ENCODE measurements around the gene PDE11A.
"Not testable (repeated sequence)": the region's sequence is repeated elsewhere in the genome, so short reads cannot be mapped to it uniquely, and the experiment has no call there.

The PDE11A gene

GRCh38 chr2:178008636-178009289 lies 63.8 kb downstream of the PDE11A start:
- no peak for DNase-seq (ENCODE audit: low read depth in 2 of 2)

- DNase-seq (ENCODE audit: low read depth in 2 of 2), result no peak
Observed at GRCh38 chr2:178006710-178007109, 65.9 kb downstream of the PDE11A start.

- DNase-seq (ENCODE audit: low read depth in 2 of 2), result no peak
Observed at GRCh38 chr2:178005756-178006155, 66.8 kb downstream of the PDE11A start.

GRCh38 chr2:178002038-178002437 lies 70.5 kb downstream of the PDE11A start:
- no peak for DNase-seq (ENCODE audit: low read depth in 2 of 2)

GRCh38 chr2:177998996-177999395 lies 73.6 kb downstream of the PDE11A start:
- DNase-seq (ENCODE audit: low read depth in 2 of 2), result no peak

GRCh38 chr2:177998006-177998405 lies 74.6 kb downstream of the PDE11A start:
- no peak for DNase-seq (ENCODE audit: low read depth in 2 of 2)

GRCh38 chr2:177992992-177993391 lies 79.6 kb downstream of the PDE11A start:
- no peak for DNase-seq (ENCODE audit: low read depth in 2 of 2)

GRCh38 chr2:177989029-177989885 lies 83.3 kb downstream of the PDE11A start:
- no peak for DNase-seq (ENCODE audit: low read depth in 2 of 2)

- no peak for DNase-seq (ENCODE audit: low read depth in 2 of 2)
Observed at GRCh38 chr2:177984749-177985148, 87.8 kb downstream of the PDE11A start.

- no peak for DNase-seq (ENCODE audit: low read depth in 2 of 2)
Observed at GRCh38 chr2:177983183-177983788, 89.3 kb downstream of the PDE11A start.

- no peak for DNase-seq (ENCODE audit: low read depth in 2 of 2)
Observed at GRCh38 chr2:177972782-177973181, 99.8 kb downstream of the PDE11A start.

GRCh38 chr2:177972123-177972522 lies 100.5 kb downstream of the PDE11A start:
- DNase-seq (ENCODE audit: low read depth in 2 of 2), result no peak

- DNase-seq (ENCODE audit: low read depth in 2 of 2), result no peak
Observed at GRCh38 chr2:177970670-177971454, 101.7 kb downstream of the PDE11A start.

- no peak for DNase-seq (ENCODE audit: low read depth in 2 of 2)
Observed at GRCh38 chr2:177964892-177965291, 107.7 kb downstream of the PDE11A start.

GRCh38 chr2:177952151-177952550 lies 120.4 kb downstream of the PDE11A start:
- no peak for DNase-seq (ENCODE audit: low read depth in 2 of 2)

- DNase-seq (ENCODE audit: low read depth in 2 of 2), result not testable (repeated sequence)
Observed at GRCh38 chr2:177947598-177947997, 125.0 kb downstream of the PDE11A start.

- DNase-seq (ENCODE audit: low read depth in 2 of 2), result not testable (repeated sequence)
Observed at GRCh38 chr2:177944530-177944929, 128.0 kb downstream of the PDE11A start.

- DNase-seq (ENCODE audit: low read depth in 2 of 2), result no peak
Observed at GRCh38 chr2:177942731-177943130, 129.8 kb downstream of the PDE11A start.

GRCh38 chr2:177939211-177939610 lies 133.4 kb downstream of the PDE11A start:
- no peak for DNase-seq (ENCODE audit: low read depth in 2 of 2)

- DNase-seq (ENCODE audit: low read depth in 2 of 2), result no peak
Observed at GRCh38 chr2:177930916-177931315, 141.7 kb downstream of the PDE11A start.

- no peak for DNase-seq (ENCODE audit: low read depth in 2 of 2)
Observed at GRCh38 chr2:177929662-177930522, 142.7 kb downstream of the PDE11A start.
